Stimulated activated CD4-positive, alpha-beta T cell treated with anti-CD3 and anti-CD28 coated beads, Interleukin-15, amount 100 ng/mL, for 24 hours (primary cell): ENCODE results near the gene SUSD3.

Experiments used
- DNase-seq: peaks from one replicate; pipeline ENCODE4 v3.0.0-alpha.2; 2020

SUSD3 gene

GRCh38 chr9:93053781-93054331, 4.6 kb upstream of the SUSD3 start:
- no peak for DNase-seq

DNA sequence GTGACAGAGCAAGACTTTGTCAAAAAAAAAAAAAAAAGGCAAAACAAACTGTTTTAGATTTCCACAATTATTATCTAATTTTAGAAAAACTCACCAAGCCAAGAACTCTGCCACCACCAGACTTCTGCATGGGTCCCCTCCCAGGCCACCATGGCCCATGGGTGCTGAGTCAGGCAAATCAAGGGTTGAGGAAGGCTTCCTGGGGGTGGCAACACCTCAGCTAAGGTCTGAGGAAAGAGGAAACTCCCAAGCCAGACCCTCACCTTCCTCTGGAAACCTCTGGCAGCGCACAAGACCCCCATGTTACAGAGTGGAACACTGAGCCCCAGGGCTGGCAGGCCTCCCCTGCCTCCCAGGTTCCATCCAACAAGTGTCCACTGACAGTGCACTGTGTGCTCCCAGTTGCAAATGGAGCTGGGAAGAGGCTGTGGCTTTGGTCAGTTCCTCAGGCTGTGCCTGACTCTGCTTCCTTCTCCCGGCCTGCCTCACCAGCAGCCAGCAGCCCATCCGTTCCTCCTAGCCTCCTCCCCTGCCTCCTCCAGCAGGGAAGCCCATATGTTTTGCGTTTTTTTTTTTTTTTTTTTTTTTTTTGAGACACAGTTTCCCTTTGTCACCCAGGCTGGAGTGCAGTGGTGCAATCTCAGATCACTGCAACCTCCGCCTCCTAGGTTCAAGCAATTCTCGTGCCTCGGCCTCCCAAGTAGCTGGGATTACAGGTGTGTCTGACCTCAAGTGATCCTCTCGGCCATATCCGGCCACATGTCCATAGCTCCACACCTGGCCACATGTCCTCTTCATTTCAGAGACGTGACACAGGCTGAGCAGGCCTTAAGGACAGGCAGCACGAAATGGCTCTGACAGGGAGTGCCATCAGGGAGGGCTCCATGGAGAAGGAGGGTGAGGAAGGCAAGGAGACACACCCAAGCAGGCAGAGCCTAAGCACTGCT, 3.5 kb upstream of the SUSD3 start:
- DNase-seq, result no peak

- DNase-seq, result no peak
Measured at GRCh38 chr9:93057042-93057702, 1.3 kb upstream of the SUSD3 start.

GRCh38 chr9:93057703-93058354, 672 bp upstream of the SUSD3 start:
- DNase-seq, result no peak

- peak; percentile 45 for DNase-seq
Measured at GRCh38 chr9:93059011-93059714, 662 bp downstream of the SUSD3 start.

- no peak for DNase-seq
Measured at GRCh38 chr9:93059715-93060578, 1.4 kb downstream of the SUSD3 start.

GRCh38 chr9:93060746-93061259, 2.3 kb downstream of the SUSD3 start:
- no peak for DNase-seq

DNA sequence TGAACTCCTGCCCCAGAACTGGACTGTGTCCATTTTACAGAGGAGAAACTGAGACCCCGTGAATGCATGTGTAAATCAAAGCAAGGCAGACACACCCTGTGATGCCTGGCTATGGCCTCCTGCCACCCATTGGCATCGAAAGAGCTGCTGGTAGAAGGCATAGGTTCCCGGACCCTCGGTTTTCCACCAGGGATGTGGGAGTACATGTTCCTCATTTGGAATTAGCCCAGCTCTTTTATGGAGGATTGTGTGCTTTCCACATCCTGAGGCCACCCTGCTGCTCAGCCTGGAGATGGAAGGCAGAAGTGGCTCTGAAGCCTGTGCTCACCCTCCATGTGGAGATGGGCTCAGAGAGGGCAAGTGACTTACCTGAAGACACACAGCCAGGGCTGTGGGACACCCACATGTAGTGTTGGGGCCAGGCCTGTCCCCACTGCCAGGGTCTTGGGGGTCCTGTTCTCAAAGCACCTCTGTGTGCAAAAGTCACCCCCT, 2.8 kb downstream of the SUSD3 start:
- no peak for DNase-seq

GRCh38 chr9:93061791-93062763, 3.6 kb downstream of the SUSD3 start:
- peak; percentile 43 for DNase-seq

DNA sequence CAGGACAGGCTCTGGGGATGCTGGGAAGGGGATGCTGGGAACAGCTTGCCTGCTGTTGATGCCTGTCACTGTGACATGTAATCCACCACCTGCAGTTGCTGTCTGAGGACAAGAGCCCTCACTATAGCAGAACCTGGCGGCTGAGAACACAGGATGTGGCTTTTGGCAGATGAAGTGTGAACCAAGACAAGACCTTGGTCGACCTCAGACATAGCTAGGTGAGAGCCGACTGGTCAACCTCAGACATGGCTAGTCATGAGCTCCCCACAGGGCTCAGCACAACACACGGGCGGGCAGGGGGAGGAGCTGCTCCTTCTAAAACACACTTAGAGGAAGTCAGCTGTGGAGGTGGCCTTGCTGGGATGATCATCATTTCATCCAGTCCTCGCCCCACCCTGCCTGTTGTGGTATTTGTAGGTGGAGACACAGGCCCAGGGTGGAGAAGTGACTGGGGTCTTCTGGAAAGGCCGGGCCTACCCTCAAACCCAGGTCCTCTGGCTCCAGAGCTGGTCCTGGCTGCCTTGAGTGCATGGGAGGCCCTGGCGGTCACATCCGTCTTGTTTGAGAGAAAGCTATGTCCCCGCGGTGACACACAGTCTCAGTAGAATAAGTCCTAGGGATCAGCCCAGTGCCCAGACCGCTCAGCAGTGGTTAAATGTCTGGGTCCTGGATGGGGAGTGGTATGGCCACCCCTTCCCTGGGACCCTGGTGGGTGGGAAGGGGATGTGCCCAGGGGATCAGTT, 6.1 kb downstream of the SUSD3 start:
- peak; percentile 93 for DNase-seq

DNA sequence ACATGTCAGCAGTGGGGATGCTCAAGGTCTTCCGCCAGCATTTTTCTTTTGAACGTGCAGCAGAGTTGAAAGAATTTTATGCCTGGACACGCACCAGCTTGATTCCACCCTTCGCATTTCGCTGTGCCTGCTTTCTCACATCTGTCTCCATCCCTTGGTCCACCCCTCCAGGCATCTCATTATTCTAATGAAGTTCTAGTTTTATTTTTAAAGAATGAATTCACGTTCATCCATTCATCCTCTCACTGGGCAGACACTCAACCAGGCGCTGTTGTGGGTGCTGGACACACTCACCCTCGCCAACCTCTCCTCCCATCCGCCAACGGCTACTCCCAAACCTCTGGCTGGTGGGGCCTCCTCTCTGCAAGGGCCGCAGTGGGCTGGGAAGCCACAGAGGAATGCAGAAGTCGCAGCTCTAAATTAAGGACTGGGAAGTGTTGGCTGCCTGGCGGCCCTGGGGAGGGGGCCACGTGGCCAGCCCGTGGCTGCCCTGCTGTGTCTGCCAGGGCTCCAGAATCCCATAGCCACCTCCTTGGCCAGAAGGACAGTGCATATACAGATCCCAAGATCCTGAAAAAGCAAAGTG, 6.7 kb downstream of the SUSD3 start:
- DNase-seq, result no peak

- DNase-seq, result no peak
Measured at GRCh38 chr9:93066978-93067603, 8.6 kb downstream of the SUSD3 start.

GRCh38 chr9:93068956-93069355, 10.5 kb downstream of the SUSD3 start:
- no peak for DNase-seq

DNA sequence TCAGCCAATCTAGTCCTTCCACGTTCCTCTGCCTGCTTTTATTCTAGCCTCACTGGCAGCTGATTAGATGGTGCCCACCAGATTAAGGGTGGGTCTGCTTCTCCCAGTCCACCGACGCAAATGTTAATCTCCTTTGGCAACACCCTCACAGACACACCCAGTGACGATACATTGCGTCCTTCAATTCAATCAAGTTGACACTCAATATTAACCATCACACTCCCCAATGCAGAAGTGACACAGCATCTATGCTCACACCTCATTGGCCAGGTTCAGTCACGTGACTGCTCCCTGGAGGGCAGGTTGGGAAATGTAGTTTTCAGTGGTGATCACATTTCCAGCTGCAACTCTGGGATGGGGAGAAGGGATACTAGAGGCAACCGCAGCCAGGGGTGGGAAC, 13.0 kb downstream of the SUSD3 start:
- no peak for DNase-seq

GRCh38 chr9:93072383-93072795, 13.9 kb downstream of the SUSD3 start:
- no peak for DNase-seq

- no peak for DNase-seq
Measured at GRCh38 chr9:93076101-93076791, 17.7 kb downstream of the SUSD3 start.

GRCh38 chr9:93076792-93077128, 18.3 kb downstream of the SUSD3 start:
- no peak for DNase-seq

DNA sequence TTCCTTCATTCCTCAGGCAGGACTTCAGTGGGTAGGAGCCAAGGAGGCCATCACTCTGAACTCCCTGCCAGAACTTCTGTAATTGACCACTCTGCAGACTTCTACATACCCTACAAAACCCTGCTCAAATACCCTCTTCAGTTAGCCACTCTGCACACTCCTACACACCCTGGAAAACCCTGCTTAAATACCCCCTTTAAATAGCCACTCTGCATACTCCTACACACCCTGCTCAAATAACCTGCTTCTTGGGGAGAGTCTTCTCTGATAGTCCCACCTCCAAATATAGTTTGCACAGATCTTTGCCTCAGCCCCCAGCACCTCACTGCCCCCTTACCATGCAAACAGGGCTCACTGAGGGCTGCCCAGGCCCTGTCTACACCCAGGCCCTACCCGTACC, 18.9 kb downstream of the SUSD3 start:
- DNase-seq, result no peak
